GM23338 (cell line): ENCODE data around the gene NWD2. TPM values are rescaled to one million over a fixed set of nuclear protein-coding genes. Genes with fewer than 3 reads are reported as not detected.

Source experiments
- ATAC-seq: fragments of 200-7000 bp; cut with Tn5 transposase; 3 replicates; pipeline ENCODE4 v1.9.1; 2020
- DNase-seq: peaks from one replicate; pipeline ENCODE4 v3.0.0-alpha.2; 2015; ENCODE audit warnings: low spot score
- H2AFZ ChIP-seq: fragments of 200-600 bp; sonication (generic); 2 replicates; pipeline ENCODE4 v1.8.0; 2016; ENCODE audit warnings: antibody characterized with exemption, mild to moderate bottlenecking, moderate library complexity
- H3F3A ChIP-seq: fragments of 200-600 bp; sonication (generic); replicated peaks from 2 replicates; pipeline ENCODE4 v1.8.0; 2017; ENCODE audit warnings: antibody characterized with exemption, mixed run types, low read depth
- H3K27ac ChIP-seq: fragments of 200-600 bp; sonication (generic); 2 replicates; pipeline ENCODE4 v1.6.1; 2016; ENCODE audit warnings: low read depth
- H3K27me3 ChIP-seq: fragments of 200-600 bp; sonication (generic); 2 replicates; pipeline ENCODE4 v1.8.0; 2016; ENCODE audit warnings: mild to moderate bottlenecking, mixed run types, moderate library complexity; ENCODE audit not compliant: insufficient read depth
- H3K36me3 ChIP-seq: fragments of 200-600 bp; sonication (generic); 2 replicates; pipeline ENCODE4 v1.8.0; 2016; ENCODE audit warnings: mild to moderate bottlenecking; ENCODE audit not compliant: insufficient read depth
- H3K4me1 ChIP-seq: fragments of 200-600 bp; sonication (generic); 2 replicates; pipeline ENCODE4 v1.8.0; 2016; ENCODE audit warnings: mild to moderate bottlenecking, moderate library complexity; ENCODE audit not compliant: insufficient read depth
- H3K4me2 ChIP-seq: fragments of 200-600 bp; sonication (generic); 2 replicates; pipeline ENCODE4 v1.7.1; 2017; ENCODE audit warnings: mixed run types
- H3K4me3 ChIP-seq: fragments of 200-600 bp; sonication (generic); 2 replicates; pipeline ENCODE4 v1.6.1; 2016; ENCODE audit warnings: mixed run types
- H3K79me2 ChIP-seq: fragments of 200-600 bp; sonication (generic); replicated peaks from 2 replicates; pipeline ENCODE4 v1.8.0; 2017; ENCODE audit warnings: mild to moderate bottlenecking; ENCODE audit not compliant: insufficient read depth
- H3K9me2 ChIP-seq: fragments of 200-600 bp; sonication (generic); 2 replicates; pipeline ENCODE4 v1.8.0; 2017; ENCODE audit not compliant: insufficient read depth
- H4K20me1 ChIP-seq: fragments of 200-600 bp; sonication (generic); replicated peaks from 2 replicates; pipeline ENCODE4 v1.8.0; 2017; ENCODE audit warnings: mild to moderate bottlenecking; ENCODE audit not compliant: insufficient read depth
- H3K27ac Mint-ChIP-seq: 2 replicates; pipeline ENCODE4 v1.8.0; 2020; ENCODE audit warnings: inconsistent platforms, mild to moderate bottlenecking, moderate library complexity, mixed read lengths
- H3K27me3 Mint-ChIP-seq: 3 replicates; pipeline ENCODE4 v1.8.0; 2022; ENCODE audit warnings: low read depth, mild to moderate bottlenecking, moderate library complexity, mixed read lengths, inconsistent platforms; ENCODE audit not compliant: insufficient read depth, poor library complexity
- H3K36me3 Mint-ChIP-seq: 3 replicates; pipeline ENCODE4 v1.8.0; 2021; ENCODE audit warnings: low read depth, mild to moderate bottlenecking, inconsistent platforms, moderate library complexity, mixed read lengths
- H3K4me1 Mint-ChIP-seq: 3 replicates; pipeline ENCODE4 v1.8.0; 2020; ENCODE audit warnings: mild to moderate bottlenecking, inconsistent platforms, mixed read lengths
- H3K4me3 Mint-ChIP-seq: 3 replicates; pipeline ENCODE4 v1.8.0; 2021; ENCODE audit warnings: moderate library complexity, mild to moderate bottlenecking, inconsistent platforms, mixed read lengths
- H3K9me3 Mint-ChIP-seq: 3 replicates; pipeline ENCODE4 v1.8.0; 2020; ENCODE audit warnings: moderate library complexity, mild to moderate bottlenecking, inconsistent platforms, mixed read lengths
- CREB1 ChIP-seq: fragments of 250-450 bp; sonication (Bioruptor Pico); IDR thresholded peaks from 2 replicates; pipeline ENCODE4 v1.5.0; 2020; ENCODE audit warnings: low read depth, mild to moderate bottlenecking, moderate library complexity
- EZH2 ChIP-seq: fragments of 200-600 bp; sonication (generic); IDR thresholded peaks from one replicate; pipeline ENCODE4 v1.8.0; 2017; ENCODE audit warnings: antibody characterized with exemption, mild to moderate bottlenecking, low read depth; ENCODE audit not compliant: unreplicated experiment
- EZH2phosphoT487 ChIP-seq: fragments of 200-600 bp; sonication (generic); IDR thresholded peaks from one replicate; pipeline ENCODE4 v1.8.1; 2018; ENCODE audit warnings: antibody characterized with exemption; ENCODE audit not compliant: unreplicated experiment
- JUNB ChIP-seq: IDR thresholded peaks from one replicate; pipeline ENCODE4 v1.6.1; 2016; ENCODE audit warnings: antibody characterized with exemption; ENCODE audit not compliant: unreplicated experiment
- NANOG ChIP-seq: IDR thresholded peaks from 2 replicates; pipeline ENCODE4 v1.6.1; 2016; ENCODE audit warnings: antibody characterized with exemption, borderline replicate concordance
- POLR2AphosphoS5 ChIP-seq: IDR thresholded peaks from 2 replicates; pipeline ENCODE4 v1.6.1; 2016; ENCODE audit warnings: antibody characterized with exemption, low read depth
- STAT1 ChIP-seq: IDR thresholded peaks from one replicate; pipeline ENCODE4 v1.6.1; 2016; ENCODE audit warnings: antibody characterized with exemption; ENCODE audit not compliant: unreplicated experiment
- ZNF114 ChIP-seq: fragments of 250-450 bp; sonication (Bioruptor Pico); IDR thresholded peaks from 2 replicates; pipeline ENCODE4 v1.5.0; 2020; ENCODE audit warnings: mild to moderate bottlenecking, moderate library complexity
- ZNF331 ChIP-seq: fragments of 250-450 bp; sonication (Bioruptor Pico); IDR thresholded peaks from 2 replicates; pipeline ENCODE4 v1.5.0; 2020; ENCODE audit warnings: low read depth, mild to moderate bottlenecking, moderate library complexity
- polyA plus RNA-seq: library from polyadenylated mRNA; unstranded; fragments of >200 nt; fragmentation: Nextera tagmentation; extraction: Ambion mirVana; gene quantifications from 2 replicates; pipeline ENCODE4 v1.2.1, GENCODE V29; 2016
- total RNA-seq: library from RNA; depleted of rRNA; stranded (reverse); fragments of >200 nt; shearing (Covaris generic); gene quantifications from 2 replicates; pipeline ENCODE4 v1.2.3, GENCODE V29; 2014
- TF ChIP-seq, protein P1 (sequence below), 2 experiments: fragments of 200-600 bp in 1 of 2; sonication (generic) in 1 of 2; conservative IDR thresholded peaks; 2 replicates each; pipeline versions ENCODE4 v1.5.1 to v1.6.1; 2016 to 2017; ENCODE audit warnings: antibody characterized with exemption in 2 of 2, low read depth in 2 of 2, mild to moderate bottlenecking in 2 of 2, moderate library complexity in 1 of 2
- TF ChIP-seq, protein P2 (sequence below): IDR thresholded peaks from 2 replicates; pipeline ENCODE4 v1.6.1; 2016; ENCODE audit warnings: antibody characterized with exemption
- TF ChIP-seq, protein P3 (sequence below): IDR thresholded peaks from one replicate; pipeline ENCODE4 v1.6.1; 2018; ENCODE audit warnings: antibody characterized with exemption; ENCODE audit not compliant: unreplicated experiment
- TF ChIP-seq, protein P4 (sequence below): fragments of 250-450 bp; sonication (Bioruptor Pico); IDR thresholded peaks from 2 replicates; pipeline ENCODE4 v1.5.0; 2020; ENCODE audit warnings: mild to moderate bottlenecking, moderate library complexity

NWD2 gene
- total and polyA plus RNA-seq, 2 experiments from 2014 or later: 0.07 TPM; not detected in 1

DNA sequence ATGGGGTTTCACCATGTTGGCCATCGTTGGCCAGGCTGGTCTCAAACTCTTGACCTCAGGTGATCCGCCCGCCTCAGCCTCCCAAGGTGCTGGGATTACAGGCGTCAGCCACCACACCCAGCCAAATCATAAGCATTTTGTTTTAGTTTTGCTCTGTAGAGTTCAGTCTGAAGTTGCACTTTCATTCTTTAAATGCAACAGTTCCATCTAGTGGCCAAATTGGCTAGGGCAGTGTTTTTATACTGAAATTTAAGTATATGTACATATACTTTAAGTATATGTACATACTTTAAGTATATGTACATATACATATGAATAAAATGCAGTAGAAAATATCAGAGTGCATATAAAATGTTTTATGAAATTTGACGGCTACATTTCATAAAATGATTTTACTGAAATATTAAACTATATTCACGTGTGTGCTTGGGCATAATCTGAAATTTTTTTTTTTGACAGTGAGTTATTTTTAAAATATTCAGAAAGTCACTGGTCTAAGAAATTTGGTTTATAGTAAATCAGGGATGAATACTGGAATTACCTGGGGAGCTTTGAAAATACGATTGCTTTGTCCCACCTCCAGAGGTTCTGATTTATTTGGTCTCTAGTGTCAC is 145.5 kb downstream of the NWD2 start:
- H3K27ac ChIP-seq: no peak overlapping the region
- no peaks in the 10 kb centered on the region for H3K36me3 ChIP-seq
- no peaks in the 10 kb centered on the region for H3K27me3 ChIP-seq
- ATAC-seq (peak; percentile 76), DNase-seq (peak; percentile 78)
- H3K79me2 ChIP-seq: no peaks in the 10 kb centered on the region
- H3K4me3 Mint-ChIP-seq: no peak overlapping the region
- peaks cover 11% of the 10 kb centered on the region for H3K4me1 ChIP-seq
- no peaks in the 10 kb centered on the region for H3F3A ChIP-seq
- peaks cover 15% of the 10 kb centered on the region; the same call in 2 of the 3 replicates for H3K4me1 Mint-ChIP-seq
- peaks cover 5% of the 10 kb centered on the region for H3K27me3 Mint-ChIP-seq
- H3K4me2 ChIP-seq: no peak overlapping the region
- H3K4me3 ChIP-seq: no peak overlapping the region
- no peaks in the 10 kb centered on the region for H3K36me3 Mint-ChIP-seq
- H4K20me1 ChIP-seq: no peaks in the 10 kb centered on the region
- H3K9me2 ChIP-seq: no peaks in the 10 kb centered on the region
- TF ChIP-seq STAT1 (no peak), JUNB (no peak), EZH2 (no peak), CREB1 (CRISPR knock-in tag) (no peak), ZNF331 (no peak), POLR2AphosphoS5 (no peak), NANOG (no peak), ZNF114 (CRISPR knock-in tag) (peak; percentile 20; the same call in 1 of the 2 replicates), EZH2phosphoT487 (no peak)
- TF ChIP-seq, protein P1, sequence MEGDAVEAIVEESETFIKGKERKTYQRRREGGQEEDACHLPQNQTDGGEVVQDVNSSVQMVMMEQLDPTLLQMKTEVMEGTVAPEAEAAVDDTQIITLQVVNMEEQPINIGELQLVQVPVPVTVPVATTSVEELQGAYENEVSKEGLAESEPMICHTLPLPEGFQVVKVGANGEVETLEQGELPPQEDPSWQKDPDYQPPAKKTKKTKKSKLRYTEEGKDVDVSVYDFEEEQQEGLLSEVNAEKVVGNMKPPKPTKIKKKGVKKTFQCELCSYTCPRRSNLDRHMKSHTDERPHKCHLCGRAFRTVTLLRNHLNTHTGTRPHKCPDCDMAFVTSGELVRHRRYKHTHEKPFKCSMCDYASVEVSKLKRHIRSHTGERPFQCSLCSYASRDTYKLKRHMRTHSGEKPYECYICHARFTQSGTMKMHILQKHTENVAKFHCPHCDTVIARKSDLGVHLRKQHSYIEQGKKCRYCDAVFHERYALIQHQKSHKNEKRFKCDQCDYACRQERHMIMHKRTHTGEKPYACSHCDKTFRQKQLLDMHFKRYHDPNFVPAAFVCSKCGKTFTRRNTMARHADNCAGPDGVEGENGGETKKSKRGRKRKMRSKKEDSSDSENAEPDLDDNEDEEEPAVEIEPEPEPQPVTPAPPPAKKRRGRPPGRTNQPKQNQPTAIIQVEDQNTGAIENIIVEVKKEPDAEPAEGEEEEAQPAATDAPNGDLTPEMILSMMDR (conservative IDR thresholded peaks at IDR 0.05; ENCODE audit: low read depth in 2 of 2): peak; percentile 71 to 89
- TF ChIP-seq, protein P2, sequence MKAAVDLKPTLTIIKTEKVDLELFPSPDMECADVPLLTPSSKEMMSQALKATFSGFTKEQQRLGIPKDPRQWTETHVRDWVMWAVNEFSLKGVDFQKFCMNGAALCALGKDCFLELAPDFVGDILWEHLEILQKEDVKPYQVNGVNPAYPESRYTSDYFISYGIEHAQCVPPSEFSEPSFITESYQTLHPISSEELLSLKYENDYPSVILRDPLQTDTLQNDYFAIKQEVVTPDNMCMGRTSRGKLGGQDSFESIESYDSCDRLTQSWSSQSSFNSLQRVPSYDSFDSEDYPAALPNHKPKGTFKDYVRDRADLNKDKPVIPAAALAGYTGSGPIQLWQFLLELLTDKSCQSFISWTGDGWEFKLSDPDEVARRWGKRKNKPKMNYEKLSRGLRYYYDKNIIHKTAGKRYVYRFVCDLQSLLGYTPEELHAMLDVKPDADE: no peak
- TF ChIP-seq, protein P3, sequence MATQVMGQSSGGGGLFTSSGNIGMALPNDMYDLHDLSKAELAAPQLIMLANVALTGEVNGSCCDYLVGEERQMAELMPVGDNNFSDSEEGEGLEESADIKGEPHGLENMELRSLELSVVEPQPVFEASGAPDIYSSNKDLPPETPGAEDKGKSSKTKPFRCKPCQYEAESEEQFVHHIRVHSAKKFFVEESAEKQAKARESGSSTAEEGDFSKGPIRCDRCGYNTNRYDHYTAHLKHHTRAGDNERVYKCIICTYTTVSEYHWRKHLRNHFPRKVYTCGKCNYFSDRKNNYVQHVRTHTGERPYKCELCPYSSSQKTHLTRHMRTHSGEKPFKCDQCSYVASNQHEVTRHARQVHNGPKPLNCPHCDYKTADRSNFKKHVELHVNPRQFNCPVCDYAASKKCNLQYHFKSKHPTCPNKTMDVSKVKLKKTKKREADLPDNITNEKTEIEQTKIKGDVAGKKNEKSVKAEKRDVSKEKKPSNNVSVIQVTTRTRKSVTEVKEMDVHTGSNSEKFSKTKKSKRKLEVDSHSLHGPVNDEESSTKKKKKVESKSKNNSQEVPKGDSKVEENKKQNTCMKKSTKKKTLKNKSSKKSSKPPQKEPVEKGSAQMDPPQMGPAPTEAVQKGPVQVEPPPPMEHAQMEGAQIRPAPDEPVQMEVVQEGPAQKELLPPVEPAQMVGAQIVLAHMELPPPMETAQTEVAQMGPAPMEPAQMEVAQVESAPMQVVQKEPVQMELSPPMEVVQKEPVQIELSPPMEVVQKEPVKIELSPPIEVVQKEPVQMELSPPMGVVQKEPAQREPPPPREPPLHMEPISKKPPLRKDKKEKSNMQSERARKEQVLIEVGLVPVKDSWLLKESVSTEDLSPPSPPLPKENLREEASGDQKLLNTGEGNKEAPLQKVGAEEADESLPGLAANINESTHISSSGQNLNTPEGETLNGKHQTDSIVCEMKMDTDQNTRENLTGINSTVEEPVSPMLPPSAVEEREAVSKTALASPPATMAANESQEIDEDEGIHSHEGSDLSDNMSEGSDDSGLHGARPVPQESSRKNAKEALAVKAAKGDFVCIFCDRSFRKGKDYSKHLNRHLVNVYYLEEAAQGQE: no peak
- TF ChIP-seq, protein P4, sequence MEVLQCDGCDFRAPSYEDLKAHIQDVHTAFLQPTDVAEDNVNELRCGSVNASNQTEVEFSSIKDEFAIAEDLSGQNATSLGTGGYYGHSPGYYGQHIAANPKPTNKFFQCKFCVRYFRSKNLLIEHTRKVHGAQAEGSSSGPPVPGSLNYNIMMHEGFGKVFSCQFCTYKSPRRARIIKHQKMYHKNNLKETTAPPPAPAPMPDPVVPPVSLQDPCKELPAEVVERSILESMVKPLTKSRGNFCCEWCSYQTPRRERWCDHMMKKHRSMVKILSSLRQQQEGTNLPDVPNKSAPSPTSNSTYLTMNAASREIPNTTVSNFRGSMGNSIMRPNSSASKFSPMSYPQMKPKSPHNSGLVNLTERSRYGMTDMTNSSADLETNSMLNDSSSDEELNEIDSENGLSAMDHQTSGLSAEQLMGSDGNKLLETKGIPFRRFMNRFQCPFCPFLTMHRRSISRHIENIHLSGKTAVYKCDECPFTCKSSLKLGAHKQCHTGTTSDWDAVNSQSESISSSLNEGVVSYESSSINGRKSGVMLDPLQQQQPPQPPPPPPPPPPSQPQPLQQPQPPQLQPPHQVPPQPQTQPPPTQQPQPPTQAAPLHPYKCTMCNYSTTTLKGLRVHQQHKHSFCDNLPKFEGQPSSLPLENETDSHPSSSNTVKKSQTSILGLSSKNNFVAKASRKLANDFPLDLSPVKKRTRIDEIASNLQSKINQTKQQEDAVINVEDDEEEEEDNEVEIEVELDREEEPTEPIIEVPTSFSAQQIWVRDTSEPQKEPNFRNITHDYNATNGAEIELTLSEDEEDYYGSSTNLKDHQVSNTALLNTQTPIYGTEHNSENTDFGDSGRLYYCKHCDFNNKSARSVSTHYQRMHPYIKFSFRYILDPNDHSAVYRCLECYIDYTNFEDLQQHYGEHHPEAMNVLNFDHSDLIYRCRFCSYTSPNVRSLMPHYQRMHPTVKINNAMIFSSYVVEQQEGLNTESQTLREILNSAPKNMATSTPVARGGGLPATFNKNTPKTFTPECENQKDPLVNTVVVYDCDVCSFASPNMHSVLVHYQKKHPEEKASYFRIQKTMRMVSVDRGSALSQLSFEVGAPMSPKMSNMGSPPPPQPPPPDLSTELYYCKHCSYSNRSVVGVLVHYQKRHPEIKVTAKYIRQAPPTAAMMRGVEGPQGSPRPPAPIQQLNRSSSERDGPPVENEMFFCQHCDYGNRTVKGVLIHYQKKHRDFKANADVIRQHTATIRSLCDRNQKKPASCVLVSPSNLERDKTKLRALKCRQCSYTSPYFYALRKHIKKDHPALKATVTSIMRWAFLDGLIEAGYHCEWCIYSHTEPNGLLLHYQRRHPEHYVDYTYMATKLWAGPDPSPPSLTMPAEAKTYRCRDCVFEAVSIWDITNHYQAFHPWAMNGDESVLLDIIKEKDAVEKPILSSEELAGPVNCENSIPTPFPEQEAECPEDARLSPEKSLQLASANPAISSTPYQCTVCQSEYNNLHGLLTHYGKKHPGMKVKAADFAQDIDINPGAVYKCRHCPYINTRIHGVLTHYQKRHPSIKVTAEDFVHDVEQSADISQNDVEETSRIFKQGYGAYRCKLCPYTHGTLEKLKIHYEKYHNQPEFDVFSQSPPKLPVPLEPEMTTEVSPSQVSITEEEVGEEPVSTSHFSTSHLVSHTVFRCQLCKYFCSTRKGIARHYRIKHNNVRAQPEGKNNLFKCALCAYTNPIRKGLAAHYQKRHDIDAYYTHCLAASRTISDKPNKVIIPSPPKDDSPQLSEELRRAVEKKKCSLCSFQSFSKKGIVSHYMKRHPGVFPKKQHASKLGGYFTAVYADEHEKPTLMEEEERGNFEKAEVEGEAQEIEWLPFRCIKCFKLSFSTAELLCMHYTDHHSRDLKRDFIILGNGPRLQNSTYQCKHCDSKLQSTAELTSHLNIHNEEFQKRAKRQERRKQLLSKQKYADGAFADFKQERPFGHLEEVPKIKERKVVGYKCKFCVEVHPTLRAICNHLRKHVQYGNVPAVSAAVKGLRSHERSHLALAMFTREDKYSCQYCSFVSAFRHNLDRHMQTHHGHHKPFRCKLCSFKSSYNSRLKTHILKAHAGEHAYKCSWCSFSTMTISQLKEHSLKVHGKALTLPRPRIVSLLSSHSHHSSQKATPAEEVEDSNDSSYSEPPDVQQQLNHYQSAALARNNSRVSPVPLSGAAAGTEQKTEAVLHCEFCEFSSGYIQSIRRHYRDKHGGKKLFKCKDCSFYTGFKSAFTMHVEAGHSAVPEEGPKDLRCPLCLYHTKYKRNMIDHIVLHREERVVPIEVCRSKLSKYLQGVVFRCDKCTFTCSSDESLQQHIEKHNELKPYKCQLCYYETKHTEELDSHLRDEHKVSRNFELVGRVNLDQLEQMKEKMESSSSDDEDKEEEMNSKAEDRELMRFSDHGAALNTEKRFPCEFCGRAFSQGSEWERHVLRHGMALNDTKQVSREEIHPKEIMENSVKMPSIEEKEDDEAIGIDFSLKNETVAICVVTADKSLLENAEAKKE (CRISPR knock-in tag): no peak
- no peak overlapping the region for H2AFZ ChIP-seq
- H3K27ac Mint-ChIP-seq: no peak overlapping the region
- H3K9me3 Mint-ChIP-seq: no peaks in the 10 kb centered on the region
